Liver (tissue), 3 donors: ENCODE results near the gene PHF23.

ENCODE experiments used
- CTCF ChIP-seq: fragments of 150-350 bp; IDR thresholded peaks from 2 replicates; pipeline ENCODE4 v1.5.1; 2017; ENCODE audit warnings: improper control_type of control experiment, low read depth, low read length; ENCODE audit not compliant: missing input control
- EGR1 ChIP-seq, 2 donors: IDR thresholded peaks; 2 replicates each; pipeline ENCODE4 v1.6.1; 2016 to 2018; ENCODE audit warnings: antibody characterized with exemption in 2 of 2, low read depth in 2 of 2
- FOXA2 ChIP-seq: IDR thresholded peaks from 2 replicates; pipeline ENCODE4 v1.6.1; 2016; ENCODE audit warnings: antibody characterized with exemption
- GABPA ChIP-seq, 2 donors: IDR thresholded peaks in 1 of 2; conservative IDR thresholded peaks in 1 of 2; 2 replicates each; pipeline ENCODE4 v1.6.1; 2016; ENCODE audit warnings: antibody characterized with exemption in 2 of 2, mild to moderate bottlenecking in 1 of 2, moderate library complexity in 1 of 2
- RAD21 ChIP-seq, 2 donors: IDR thresholded peaks; 2 replicates each; pipeline ENCODE4 v1.6.1; 2016; ENCODE audit warnings: antibody characterized with exemption in 2 of 2, mild to moderate bottlenecking in 2 of 2
- RXRA ChIP-seq, 2 donors: IDR thresholded peaks; 2 replicates each; pipeline ENCODE4 v1.6.1; 2017 to 2018; ENCODE audit warnings: antibody characterized with exemption in 2 of 2, mild to moderate bottlenecking in 1 of 2
- ZBTB33 ChIP-seq: IDR thresholded peaks from 2 replicates; pipeline ENCODE4 v1.6.1; 2016; ENCODE audit warnings: antibody characterized with exemption
- donor health status: healthy.
- donor health status: healthy.

- TF ChIP-seq RAD21 (IDR thresholded peaks at IDR 0.05) (no peak), CTCF (no peak), EGR1 (IDR thresholded peaks at IDR 0.05; ENCODE audit: low read depth in 2 of 2) (no peak), ZBTB33 (no peak), FOXA2 (no peak), GABPA (IDR thresholded peaks at IDR 0.05 in 1 of 2, conservative IDR thresholded peaks at IDR 0.05 in 1 of 2) (no peak), RXRA (IDR thresholded peaks at IDR 0.05) (no peak)
These were observed 3.3 kb downstream of the PHF23 start for GRCh38 chr17:7235693-7236665.
